HL-60/S4 treated with retinoic acid at 250 ng/mL for 4 days and 3 days (cell line): ENCODE measurements around the gene PLXNA4.

Source experiments
- in situ Hi-C: fragments of 300-500 bp; cut with MboI; formaldehyde crosslinking; loops from 2 replicates; pipeline ENCODE4 v1.7.0; 2022; ENCODE audit warnings: low sequenced_read_pairs

PLXNA4 gene

DNA sequence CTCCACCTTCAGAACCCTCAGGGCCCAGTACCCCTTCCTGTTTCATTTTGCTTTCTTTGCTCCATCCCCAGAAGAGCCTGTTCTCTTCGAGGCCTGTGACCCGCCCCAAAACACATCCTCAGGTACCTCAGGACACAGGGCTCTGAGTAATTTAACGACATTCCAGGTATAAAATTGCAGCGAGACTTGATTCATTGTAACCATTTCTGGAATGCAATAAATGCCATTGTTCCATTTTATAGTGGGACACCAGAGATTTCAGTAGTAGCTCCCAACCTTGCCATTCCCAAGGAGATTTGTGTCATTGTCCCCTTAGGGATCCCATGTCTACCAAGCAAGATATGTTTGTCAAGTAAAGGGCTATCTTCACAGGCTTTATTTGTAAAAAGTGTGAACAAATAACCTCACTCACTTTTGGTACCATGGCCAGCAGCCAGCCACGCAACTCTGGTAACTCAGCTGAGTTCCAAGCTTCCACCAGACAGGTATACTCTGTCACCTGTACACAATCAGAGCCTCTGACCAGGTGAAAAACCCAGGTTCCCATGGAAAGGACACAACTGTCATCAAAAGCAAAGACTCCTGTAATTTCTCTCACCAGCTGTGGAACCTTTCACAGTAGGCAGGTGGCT is 441.3 kb downstream of the PLXNA4 start:
- in situ Hi-C loops = no loop called here

DNA sequence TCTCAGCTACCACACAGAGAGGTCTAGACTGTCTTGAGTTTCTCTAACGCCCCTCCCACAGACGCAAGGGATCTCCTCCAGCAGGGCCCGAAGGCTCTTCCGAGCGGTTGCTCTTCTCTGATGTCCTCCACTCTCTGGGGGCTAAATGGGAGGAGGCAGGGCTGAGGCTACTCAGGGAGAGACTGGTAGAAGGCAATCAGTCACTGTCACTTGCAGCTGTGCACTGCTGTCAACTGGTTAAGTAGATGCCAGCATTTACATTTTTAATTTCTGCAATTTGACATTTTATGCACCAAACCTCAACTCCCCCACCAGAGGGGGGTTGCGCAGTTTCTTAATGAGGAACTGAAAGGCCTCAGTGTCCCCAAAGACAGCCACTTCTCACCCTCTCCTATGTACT is 442.8 kb downstream of the PLXNA4 start:
- in situ Hi-C loops = no loop called here

DNA sequence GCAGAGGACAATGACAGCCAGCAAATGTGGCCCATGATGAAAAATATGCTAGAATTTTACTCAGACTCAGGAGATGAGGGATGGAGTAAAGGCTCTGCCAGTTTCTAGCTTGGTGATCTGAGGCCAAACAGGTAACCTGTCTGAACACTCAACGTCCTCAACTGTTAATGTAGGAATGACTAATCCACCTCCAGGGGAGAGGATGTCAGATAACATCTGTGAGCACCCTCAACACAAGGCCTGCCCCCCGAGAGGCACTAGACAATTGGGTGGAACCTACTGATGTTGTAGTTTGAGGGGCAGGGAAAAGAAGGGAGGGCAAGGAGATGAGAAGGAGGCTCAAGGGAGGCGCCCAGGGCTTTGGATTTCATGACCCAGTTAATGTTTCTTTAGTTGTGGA is 445.1 kb downstream of the PLXNA4 start:
- in situ Hi-C loops = no loop called here

DNA sequence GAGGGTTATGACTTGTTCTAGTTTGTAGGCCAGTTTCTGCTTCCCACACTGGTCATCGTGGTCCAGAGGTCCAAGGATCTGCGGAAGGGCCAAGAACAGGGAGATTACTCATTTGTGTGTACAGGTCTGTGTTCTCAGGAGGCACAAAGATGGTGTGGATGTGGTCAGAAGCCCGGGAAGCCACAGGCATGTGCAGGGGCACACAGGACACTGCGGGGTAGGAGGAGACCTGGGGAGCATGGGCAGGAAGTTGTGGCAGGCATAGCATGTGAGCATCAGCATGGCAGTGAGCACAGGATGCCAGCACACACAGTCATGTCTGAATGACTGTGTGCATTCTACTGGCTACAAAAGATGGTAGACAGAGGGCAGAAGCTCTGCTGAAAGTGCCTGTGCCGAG is 445.8 kb downstream of the PLXNA4 start:
- in situ Hi-C loops = no loop called here

DNA sequence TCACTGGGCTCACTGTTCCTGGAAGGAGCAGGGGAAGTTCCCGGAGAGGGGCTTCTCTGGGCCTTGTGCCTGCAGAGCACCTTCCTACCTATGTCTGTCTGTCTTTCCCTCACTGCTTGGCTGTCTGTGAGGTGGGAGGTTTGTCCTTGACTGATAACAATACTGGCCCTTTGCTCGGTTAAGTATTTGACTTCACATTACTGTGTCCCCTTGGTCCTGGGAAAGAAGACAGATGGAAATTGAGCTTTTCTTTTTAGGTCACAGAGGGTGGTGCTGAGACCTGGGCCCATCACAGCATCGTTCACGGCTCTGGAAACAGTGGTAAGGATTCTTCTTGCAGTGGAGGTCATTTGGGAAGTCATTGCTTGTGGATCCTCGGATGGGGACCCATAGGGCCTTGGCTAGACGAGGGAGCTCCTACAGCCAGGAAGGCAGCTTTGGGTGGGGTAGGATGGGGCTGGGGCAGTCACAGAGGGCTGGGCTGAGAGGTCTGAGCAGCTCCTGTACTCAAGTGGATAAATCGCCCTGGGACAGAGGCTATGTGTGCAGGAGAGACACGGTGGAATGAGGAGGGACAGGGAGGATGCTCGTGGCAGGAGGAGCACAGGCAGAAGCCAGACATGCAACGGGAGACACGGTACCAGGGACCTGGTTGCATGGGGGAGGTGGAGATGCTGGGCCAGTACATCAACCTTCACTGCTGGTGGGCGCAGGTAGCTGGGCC is 450.2 kb downstream of the PLXNA4 start:
- in situ Hi-C loops = no loop called here

DNA sequence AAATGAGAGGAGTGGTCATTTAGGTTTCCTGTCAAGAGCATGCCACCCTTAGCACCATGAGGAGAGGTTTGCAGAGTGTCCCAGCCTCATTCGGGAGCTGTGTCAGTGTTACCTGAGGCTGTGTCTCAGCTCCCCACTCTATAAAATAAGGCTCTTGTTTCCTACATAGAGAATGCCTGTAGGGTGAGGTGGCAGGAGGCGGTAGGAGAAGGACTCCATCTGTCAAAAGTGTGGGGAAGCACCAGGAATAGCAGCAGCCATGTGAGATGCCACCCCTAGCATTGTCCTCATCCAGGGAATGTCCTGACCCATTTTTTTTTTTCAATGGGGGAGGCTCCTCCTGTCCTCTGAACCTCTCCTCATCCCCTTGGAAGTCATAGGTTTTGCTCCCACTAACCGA is 451.2 kb downstream of the PLXNA4 start:
- in situ Hi-C loops = no loop called here

- in situ Hi-C loops = no loop called here
Measured at GRCh38 chr7:132124575-132124974, 451.7 kb downstream of the PLXNA4 start.

- in situ Hi-C loops = no loop called here
Measured at GRCh38 chr7:132123773-132124172, 452.5 kb downstream of the PLXNA4 start.

DNA sequence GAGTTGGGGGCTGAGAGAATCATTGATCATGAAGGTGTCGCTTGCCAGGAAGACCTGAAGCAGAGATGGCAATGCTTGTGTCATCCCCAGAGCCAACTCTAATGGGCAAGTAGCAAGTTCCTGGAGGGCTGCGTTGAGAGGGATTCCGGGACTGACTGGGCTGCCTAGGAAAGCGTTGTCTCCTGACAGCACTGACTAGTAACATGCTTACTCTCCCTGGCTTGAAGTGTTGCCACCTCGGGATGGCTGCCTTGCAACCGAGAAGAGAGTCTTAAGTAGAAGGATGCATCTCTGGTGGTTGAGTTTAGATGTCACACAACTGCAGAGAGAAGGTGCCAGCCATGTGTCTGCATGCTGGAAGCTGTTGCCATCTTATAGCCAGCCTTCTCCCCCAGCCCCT is 453.4 kb downstream of the PLXNA4 start:
- in situ Hi-C loops = no loop called here

DNA sequence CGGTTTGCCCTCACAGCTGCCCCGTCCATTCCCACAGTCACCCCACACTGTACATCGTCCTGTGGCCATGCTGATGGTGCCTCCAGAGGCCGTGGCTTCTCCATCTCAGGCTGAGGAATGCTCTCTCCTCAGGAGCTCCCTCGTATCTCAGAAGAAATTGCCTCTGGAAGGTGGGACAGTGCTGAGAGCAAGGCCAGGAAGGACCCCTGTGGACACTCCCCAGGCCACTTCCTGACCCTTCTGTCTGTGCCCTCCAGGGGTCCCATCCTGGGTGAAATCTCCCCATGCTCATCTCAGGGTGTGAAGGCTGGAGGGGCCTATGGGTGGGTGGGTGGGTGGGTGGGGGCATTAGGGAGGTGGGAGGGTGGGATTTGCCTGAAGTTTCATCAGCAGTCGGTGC is 454.3 kb downstream of the PLXNA4 start:
- in situ Hi-C loops = no loop called here

DNA sequence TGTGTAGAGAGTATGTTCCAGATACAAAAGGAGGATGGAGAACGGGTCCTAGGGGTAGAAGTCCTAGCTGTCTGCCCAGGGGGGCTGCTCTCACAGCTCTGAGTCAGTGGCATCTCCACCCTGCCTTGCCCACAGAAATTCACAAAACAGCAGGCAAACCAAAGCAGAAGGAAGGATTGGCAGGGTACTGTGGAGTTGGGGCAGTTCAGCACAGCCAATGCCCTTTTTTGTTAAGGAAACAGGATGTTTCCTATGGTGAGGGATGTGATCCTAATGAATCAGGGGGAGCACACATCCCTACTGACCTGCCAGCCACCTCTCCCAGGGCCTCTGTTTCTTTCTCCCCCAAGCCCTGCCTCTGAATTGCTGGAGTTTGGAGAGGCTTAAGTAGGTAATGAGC is 457.6 kb downstream of the PLXNA4 start:
- in situ Hi-C loops = no loop called here

- in situ Hi-C loops = no loop called here
Measured at GRCh38 chr7:132117636-132118035, 458.6 kb downstream of the PLXNA4 start.

DNA sequence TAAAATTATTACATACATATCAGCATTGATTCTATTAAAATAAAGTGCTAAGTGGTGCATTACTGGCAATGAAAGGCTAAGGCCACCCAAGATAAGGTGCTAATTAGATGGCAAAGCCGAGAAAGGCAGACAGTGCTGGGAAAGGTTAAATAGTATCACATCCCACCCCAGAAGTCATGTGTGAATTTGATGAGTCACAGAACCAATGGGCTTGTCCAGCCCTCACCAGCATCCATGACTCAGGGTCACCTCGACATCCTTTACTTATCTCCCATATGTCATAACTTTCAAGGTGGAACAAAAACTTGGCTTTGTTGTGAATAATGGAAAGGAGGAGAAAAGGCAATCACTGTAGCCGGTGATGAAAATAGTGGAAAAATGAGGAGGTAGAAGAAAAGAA is 459.1 kb downstream of the PLXNA4 start:
- in situ Hi-C loops = no loop called here

GRCh38 chr7:132116369-132116768 is 459.9 kb downstream of the PLXNA4 start:
- in situ Hi-C loops = no loop called here

DNA sequence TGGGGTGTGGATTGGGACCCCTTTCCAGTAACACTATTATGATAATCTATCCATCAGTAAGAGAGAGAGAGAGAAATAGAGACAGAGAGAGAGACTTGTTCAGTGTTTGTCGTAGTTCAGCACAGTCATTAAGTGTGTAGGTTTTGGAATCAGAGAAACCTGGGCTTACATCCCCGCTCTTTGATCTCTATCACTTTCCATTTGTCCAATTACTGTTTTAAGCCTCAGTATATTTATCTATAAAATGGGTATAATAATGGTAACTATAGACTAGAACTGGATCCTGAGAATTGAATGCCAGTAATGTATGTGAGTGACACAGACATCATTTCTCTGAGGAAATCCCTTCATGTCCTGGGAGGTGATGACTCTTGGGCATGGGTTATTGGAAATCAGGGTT is 460.5 kb downstream of the PLXNA4 start:
- in situ Hi-C loops = no loop called here

- in situ Hi-C loops = no loop called here
Measured at GRCh38 chr7:132115028-132115427, 461.2 kb downstream of the PLXNA4 start.

DNA sequence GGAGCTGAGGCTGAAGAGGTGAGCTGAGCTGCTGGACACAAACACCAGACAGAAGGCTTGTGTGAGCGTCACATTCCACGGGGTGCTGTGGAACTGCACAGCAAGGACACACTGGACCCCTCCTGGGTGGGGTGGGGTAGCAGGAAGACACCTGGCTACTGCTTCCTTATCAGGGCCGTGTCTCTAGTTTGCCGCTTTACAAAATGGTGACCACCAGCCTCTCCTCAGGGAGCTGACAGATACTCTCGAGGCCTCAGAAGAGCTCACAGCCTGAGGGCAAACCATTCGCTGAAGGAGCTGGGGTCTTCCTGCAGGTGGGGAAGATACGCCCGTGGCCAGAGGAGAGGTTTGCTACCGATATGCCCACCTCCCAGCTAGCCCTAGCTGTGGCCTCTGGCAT is 461.9 kb downstream of the PLXNA4 start:
- in situ Hi-C loops = no loop called here

GRCh38 chr7:132113536-132114371 is 462.5 kb downstream of the PLXNA4 start:
- in situ Hi-C loops = no loop called here

- in situ Hi-C loops = no loop called here
Measured at GRCh38 chr7:132112657-132113056, 463.6 kb downstream of the PLXNA4 start.

- in situ Hi-C loops = no loop called here
Measured at GRCh38 chr7:132112106-132112505, 464.2 kb downstream of the PLXNA4 start.

DNA sequence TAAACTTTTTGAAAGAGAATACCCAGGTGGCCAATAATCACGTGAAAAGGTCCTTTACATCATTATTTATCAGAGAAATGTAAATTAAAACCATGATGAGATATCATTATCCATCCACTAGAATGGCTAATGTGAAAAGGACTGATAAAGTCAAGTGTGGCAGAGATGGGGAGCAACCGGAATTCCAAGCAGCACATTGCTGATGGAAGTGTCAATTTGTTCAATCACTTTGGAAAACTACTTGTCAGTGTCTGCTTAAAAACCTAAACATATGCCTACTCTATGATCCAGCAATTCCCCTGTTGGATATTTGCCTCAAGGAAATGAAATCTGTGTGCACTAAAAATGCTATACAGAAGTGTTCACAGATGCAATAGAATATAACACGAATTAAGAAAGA is 465.6 kb downstream of the PLXNA4 start:
- in situ Hi-C loops = no loop called here

DNA sequence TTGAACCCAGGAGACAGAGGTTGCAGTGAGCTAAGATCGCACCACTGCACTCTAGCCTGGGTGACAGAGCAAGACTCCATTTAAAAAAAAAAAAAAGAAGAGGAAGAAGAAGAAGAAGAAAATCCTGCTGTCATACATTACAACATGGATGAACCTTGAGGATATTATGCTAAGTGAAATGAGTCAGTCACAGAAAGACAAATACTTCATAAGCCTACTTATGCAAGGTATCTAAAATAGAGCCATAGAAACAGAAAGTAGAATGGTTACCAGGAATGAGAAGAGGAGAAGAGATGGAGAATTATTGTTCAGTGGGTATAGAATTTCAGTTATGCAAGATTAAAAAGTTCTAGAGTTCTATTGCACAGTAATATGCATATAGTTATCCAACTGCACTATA is 466.5 kb downstream of the PLXNA4 start:
- in situ Hi-C loops = no loop called here
